Coronary artery (tissue), 2 donors: Measurements from ENCODE around the gene ADCY2.

ENCODE experiments used
- DNase-seq: peaks from one replicate; pipeline ENCODE4 v3.0.0-alpha.2; 2017; ENCODE audit warnings: low spot score
- H3K27ac ChIP-seq, 2 donors: fragments of 200-600 bp; sonication (generic); one replicate each; pipeline ENCODE4 v1.5.1; 2016 to 2019
- H3K4me3 ChIP-seq: fragments of 200-600 bp; sonication (generic); 2 replicates; pipeline ENCODE4 v1.5.1; 2016; ENCODE audit warnings: mild to moderate bottlenecking, moderate library complexity
- TF ChIP-seq, protein P1 (sequence below): fragments of 200-600 bp; sonication (generic); IDR thresholded peaks from one replicate; pipeline ENCODE4 v1.5.1; 2019; ENCODE audit warnings: antibody characterized with exemption

ADCY2 gene

DNA sequence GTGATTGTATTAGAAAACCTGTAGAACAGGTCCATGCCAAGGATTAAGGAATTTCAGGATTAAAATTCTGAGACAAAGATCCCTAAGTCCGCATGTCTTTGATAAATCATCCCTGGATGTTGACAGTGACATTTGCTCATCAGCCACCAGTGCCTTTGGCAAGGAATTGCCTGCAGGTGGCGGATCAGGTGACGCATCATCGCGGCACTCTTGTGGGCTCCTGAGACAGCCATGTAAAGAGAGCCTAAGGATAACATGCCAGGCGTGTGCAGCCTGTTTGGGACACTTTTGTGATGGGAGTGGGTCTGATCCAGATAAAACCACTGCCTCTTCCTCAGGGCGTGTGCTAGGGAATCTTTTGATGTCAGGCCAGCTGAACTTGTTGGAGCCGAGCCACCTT lies 40.6 kb downstream of the ADCY2 start:
- TF ChIP-seq, protein P1, sequence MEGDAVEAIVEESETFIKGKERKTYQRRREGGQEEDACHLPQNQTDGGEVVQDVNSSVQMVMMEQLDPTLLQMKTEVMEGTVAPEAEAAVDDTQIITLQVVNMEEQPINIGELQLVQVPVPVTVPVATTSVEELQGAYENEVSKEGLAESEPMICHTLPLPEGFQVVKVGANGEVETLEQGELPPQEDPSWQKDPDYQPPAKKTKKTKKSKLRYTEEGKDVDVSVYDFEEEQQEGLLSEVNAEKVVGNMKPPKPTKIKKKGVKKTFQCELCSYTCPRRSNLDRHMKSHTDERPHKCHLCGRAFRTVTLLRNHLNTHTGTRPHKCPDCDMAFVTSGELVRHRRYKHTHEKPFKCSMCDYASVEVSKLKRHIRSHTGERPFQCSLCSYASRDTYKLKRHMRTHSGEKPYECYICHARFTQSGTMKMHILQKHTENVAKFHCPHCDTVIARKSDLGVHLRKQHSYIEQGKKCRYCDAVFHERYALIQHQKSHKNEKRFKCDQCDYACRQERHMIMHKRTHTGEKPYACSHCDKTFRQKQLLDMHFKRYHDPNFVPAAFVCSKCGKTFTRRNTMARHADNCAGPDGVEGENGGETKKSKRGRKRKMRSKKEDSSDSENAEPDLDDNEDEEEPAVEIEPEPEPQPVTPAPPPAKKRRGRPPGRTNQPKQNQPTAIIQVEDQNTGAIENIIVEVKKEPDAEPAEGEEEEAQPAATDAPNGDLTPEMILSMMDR, result no peak
- Histone ChIP-seq H3K4me3 (no peak overlapping the region), H3K27ac (no peak overlapping the region)
- DNase-seq, result no peak

GRCh38 chr5:7437836-7438235 lies 41.9 kb downstream of the ADCY2 start:
- Histone ChIP-seq H3K4me3 (no peak overlapping the region), H3K27ac (no peak overlapping the region)
- DNase-seq, result no peak
- TF ChIP-seq, protein P1, result no peak

DNA sequence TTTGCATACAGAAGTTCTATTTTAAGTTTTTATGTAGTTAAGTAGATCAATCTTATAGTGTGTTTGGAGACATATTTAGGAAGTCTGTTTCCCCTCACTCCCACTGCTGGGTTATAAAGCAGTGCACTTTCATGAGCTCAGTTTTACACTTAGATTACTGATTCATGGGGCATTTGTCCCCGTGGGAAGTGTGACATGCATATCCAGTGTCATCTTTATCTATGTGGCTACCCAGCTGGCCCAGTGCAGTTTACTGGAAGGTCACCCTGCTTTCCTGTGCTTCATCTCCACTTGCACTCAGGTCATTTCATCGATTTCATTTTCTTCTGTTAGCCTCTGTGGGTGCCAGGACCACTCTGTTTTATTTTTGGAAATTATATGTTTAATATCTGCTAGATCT lies 49.1 kb downstream of the ADCY2 start:
- no peak overlapping the region for H3K4me3 ChIP-seq
- no peak overlapping the region for H3K27ac ChIP-seq
- TF ChIP-seq, protein P1, result no peak
- no peak for DNase-seq

- DNase-seq, result no peak
- Histone ChIP-seq H3K4me3 (no peak overlapping the region), H3K27ac (no peak overlapping the region)
- TF ChIP-seq, protein P1, result no peak
Measured at GRCh38 chr5:7445831-7446230, 49.9 kb downstream of the ADCY2 start.

DNA sequence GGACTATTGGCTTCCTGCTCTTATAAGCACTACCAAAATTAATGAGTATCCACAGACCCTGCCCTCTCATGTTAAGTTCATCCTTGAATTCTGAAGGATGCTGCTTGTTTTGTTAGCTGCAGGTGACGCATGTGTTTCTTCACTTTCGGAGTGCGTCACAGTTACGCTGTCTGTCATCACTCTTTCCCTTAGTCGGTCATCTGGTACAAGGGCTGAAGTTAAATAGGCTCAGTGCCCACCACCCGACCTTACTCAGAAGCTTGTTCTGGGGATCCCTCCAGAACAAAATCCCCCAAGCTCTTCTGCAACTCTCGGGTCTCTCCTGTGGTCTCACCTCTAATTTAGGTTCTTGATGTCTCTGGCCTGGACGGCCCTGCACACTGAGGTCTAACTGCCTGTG lies 51.0 kb downstream of the ADCY2 start:
- TF ChIP-seq, protein P1, result no peak
- H3K27ac ChIP-seq, result no peak overlapping the region
- no peak overlapping the region for H3K4me3 ChIP-seq

DNA sequence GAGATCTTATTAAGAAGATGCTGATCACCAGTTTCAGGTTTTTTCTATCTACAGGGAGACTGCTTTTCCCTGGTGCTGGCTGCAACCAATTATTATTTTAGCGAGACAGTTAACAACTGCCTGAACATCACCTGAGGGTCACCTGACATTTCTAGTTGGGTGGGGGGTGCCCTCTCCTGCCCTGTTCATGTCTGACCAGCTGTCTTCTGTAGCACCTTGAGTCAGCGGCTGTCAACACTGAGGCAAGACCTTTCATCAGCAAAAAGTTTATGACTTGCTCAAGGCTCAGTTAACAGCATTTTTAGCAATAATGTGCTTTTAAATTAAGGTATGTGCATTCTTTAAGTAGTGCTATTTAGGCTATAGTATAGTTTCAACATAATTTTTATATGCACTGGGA lies 58.0 kb downstream of the ADCY2 start:
- TF ChIP-seq, protein P1, result no peak
- H3K27ac ChIP-seq, result no peak overlapping the region
- no peak for DNase-seq

More for the DNA sequence above, 51.0 kb downstream of the ADCY2 start:
- DNase-seq, result no peak

GRCh38 chr5:7456206-7456605 lies 60.3 kb downstream of the ADCY2 start:
- no peak for DNase-seq
- Histone ChIP-seq H3K27ac (no peak overlapping the region), H3K4me3 (no peak overlapping the region)
- TF ChIP-seq, protein P1, result no peak

More for the DNA sequence above, 58.0 kb downstream of the ADCY2 start:
- H3K4me3 ChIP-seq, result no peak overlapping the region
